ENCODE measurements around the gene EIF3I. TPM values are rescaled to one million over a fixed set of nuclear protein-coding genes. Genes with fewer than 3 reads are reported as not detected.

The EIF3I gene
- total RNA-seq, 4 donors from 2014 or later = 128 to 189 (median 169) TPM

DNA sequence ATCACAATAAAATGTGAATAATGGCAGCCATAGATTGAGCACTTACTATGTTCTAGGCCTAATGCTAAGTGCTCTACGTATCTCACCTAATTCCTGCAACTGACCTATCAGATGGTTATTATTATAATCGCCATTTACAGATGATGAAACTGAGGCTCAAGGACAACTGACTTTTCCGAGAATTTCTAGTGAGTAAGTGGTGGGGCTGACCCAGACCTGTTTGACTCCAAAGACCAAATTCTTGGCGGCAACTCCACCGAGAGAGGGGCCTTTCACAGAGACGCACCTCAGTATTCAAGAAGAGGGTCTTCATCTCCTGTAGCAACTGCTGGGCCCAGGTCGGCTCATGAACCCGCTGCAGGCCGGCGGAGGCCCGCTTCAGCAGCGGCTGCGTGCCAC, 627 bp upstream of the EIF3I start:
- intact Hi-C loops (cut with DNase I; ENCODE audit: low total_unique reads) = no loop called here
- WGBS, 2 donors = 2 to 9% methylated on average over 7 to 13 of the region's 13 CpGs
- peak overlapping the region; percentile 98 for H3K4me3 ChIP-seq (ENCODE audit: low read depth, poor library complexity, severe bottlenecking)
- no peak for TF ChIP-seq POLR2A (IDR thresholded peaks at IDR 0.05)
- TF ChIP-seq, protein P1, sequence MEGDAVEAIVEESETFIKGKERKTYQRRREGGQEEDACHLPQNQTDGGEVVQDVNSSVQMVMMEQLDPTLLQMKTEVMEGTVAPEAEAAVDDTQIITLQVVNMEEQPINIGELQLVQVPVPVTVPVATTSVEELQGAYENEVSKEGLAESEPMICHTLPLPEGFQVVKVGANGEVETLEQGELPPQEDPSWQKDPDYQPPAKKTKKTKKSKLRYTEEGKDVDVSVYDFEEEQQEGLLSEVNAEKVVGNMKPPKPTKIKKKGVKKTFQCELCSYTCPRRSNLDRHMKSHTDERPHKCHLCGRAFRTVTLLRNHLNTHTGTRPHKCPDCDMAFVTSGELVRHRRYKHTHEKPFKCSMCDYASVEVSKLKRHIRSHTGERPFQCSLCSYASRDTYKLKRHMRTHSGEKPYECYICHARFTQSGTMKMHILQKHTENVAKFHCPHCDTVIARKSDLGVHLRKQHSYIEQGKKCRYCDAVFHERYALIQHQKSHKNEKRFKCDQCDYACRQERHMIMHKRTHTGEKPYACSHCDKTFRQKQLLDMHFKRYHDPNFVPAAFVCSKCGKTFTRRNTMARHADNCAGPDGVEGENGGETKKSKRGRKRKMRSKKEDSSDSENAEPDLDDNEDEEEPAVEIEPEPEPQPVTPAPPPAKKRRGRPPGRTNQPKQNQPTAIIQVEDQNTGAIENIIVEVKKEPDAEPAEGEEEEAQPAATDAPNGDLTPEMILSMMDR (IDR thresholded peaks at IDR 0.05) = no peak
- DNase-seq (ENCODE audit: low spot score in 2 of 2) = no peak

DNA sequence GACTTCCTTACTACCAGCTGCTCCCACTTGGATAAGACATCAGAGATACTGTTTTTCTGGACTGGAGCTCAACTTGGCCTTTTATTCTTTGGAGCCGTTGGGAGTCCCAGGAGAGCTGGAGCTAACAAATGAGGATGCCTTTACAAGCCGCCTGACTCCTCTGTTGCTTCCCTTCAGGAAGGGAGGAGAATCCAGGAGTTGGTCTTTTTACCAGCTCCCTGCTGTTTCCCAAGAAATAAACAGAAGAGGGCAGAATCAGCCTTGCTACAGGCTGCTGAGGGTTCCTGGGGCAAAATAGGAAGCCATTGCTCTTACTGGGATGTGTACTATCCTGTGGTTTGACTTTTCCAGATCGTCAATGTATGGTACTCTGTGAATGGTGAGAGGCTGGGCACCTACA, 1.5 kb downstream of the EIF3I start:
- H3K4me3 ChIP-seq (ENCODE audit: low read depth, poor library complexity, severe bottlenecking) = no peak overlapping the region
- intact Hi-C loops (cut with DNase I; ENCODE audit: low total_unique reads) = no loop called here
- DNase-seq (ENCODE audit: low spot score in 2 of 2) = no peak
- 72 to 80% methylated on average over 2 to 3 of the region's 3 CpGs for WGBS, 2 donors
- no peak for TF ChIP-seq POLR2A (IDR thresholded peaks at IDR 0.05)
- TF ChIP-seq, protein P1 (IDR thresholded peaks at IDR 0.05) = no peak

DNA sequence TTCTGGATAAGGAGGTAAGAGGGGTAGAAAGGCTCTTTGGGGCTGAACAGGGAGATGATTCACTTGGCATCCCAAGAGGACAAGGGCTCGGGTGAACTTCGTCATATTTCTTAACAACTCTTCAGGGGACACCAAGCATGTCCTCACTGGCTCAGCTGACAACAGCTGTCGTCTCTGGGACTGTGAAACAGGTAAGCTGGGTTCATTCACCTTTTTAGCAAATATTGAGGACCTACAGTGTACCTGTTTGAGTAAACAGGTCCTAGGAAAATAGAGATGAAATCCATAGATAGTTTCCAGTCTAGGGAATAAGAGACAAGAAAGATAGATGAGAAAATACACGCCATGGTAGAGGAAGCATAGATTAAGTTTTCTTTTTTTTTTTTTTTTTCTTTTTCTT, 2.1 kb downstream of the EIF3I start:
- 86 to 91% methylated on average over 4 of the region's 4 CpGs for WGBS, 2 donors
- no peak for DNase-seq (ENCODE audit: low spot score in 2 of 2)
- intact Hi-C loops (cut with DNase I; ENCODE audit: low total_unique reads) = no loop called here
- no peak for TF ChIP-seq POLR2A (IDR thresholded peaks at IDR 0.05)
- TF ChIP-seq, protein P1 (IDR thresholded peaks at IDR 0.05) = no peak
- no peak overlapping the region for H3K4me3 ChIP-seq (ENCODE audit: low read depth, poor library complexity, severe bottlenecking)

DNA sequence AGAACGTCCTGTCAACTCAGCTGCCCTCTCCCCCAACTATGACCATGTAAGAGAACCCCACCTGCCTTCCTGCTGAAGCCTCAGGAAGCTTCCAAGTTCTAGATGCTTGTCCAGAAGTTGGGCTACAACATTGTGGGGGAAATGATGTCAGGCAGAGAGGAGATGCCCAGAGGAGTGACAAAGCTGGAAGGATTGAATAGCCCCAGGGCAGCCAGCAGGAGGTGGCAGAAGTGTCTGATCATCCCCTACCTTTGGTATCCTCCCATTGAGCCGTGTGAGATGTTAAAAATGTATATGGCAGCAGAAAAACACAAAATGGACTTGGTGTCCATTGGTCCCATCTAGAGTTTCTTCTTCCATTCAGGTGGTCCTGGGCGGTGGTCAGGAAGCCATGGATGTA, 6.6 kb downstream of the EIF3I start:
- DNase-seq (ENCODE audit: low spot score in 2 of 2) = no peak
- TF ChIP-seq, protein P1 (IDR thresholded peaks at IDR 0.05) = no peak
- TF ChIP-seq POLR2A (IDR thresholded peaks at IDR 0.05) = no peak
- intact Hi-C loops (cut with DNase I; ENCODE audit: low total_unique reads) = no loop called here
- no peak overlapping the region for H3K4me3 ChIP-seq (ENCODE audit: low read depth, poor library complexity, severe bottlenecking)
- 75 to 80% methylated on average over 3 of the region's 3 CpGs for WGBS, 2 donors

DNA sequence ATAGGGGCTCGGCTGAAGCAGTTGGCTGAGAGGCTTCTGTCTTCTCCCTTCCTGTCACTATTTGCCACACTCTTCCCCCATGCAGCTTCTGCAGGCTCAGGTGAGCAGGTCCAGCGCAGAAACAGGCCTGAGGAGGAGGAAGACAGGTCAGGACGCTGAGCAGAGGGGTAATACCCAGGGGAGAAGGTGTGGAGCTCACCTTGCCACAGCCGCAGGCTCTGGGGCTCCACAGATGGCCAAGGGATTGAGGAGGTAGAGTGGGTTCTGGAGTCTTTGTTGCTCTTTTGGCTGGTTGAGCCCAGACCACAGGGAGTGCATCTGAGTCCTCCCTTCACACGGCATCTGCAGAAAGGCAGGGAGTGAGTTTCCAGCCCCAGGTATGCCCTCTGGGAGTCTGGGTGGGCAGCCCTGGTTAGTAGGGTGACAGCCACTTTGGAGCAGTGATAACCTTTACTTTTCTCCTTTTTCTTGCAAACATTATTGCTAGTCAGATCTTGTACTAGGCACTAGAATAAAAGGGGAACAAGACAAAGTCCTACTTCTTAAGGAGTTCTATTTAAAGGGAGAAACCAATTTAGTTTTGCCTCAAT, 9.7 kb downstream of the EIF3I start:
- intact Hi-C loops (cut with DNase I; ENCODE audit: low total_unique reads) = no loop called here
- TF ChIP-seq, protein P1 (IDR thresholded peaks at IDR 0.05) = no peak
- no peak for TF ChIP-seq POLR2A (IDR thresholded peaks at IDR 0.05)
- no peak for DNase-seq (ENCODE audit: low spot score in 2 of 2)
- 73 to 75% methylated on average over 5 of the region's 5 CpGs for WGBS, 2 donors
- H3K4me3 ChIP-seq (ENCODE audit: low read depth, poor library complexity, severe bottlenecking) = no peak overlapping the region

Data from lower leg skin (tissue), 4 donors.